LHCN-M2 (cell line): ENCODE data around the gene ZNFX1. TPM values are rescaled to one million over a fixed set of nuclear protein-coding genes. Genes with fewer than 3 reads are reported as not detected.
A peak's percentile ranks its signal among the peaks of the same experiment; 100 is the strongest.

Source experiments
- DNase-seq: peaks from one replicate; pipeline ENCODE4 v3.0.0-alpha.2; 2012; ENCODE audit warnings: low read depth
- total RNA-seq: library from RNA; depleted of rRNA; stranded (reverse); fragments of >200 nt; gene quantifications from 2 replicates; pipeline ENCODE4 v1.2.3, GENCODE V29; 2014; rRNA removed

ZNFX1 gene
- total RNA-seq, 1 experiment from 2014 or later = 55.8 TPM

- DNase-seq = no peak
Measured at GRCh38 chr20:49214571-49214970, 63.3 kb downstream of the ZNFX1 start.

GRCh38 chr20:49210757-49211110 is 67.1 kb downstream of the ZNFX1 start:
- no peak for DNase-seq

GRCh38 chr20:49210101-49210756 is 67.6 kb downstream of the ZNFX1 start:
- peak; percentile 14 for DNase-seq

- DNase-seq = no peak
Measured at GRCh38 chr20:49207076-49207475, 70.8 kb downstream of the ZNFX1 start.

GRCh38 chr20:49203746-49204145 is 74.1 kb downstream of the ZNFX1 start:
- DNase-seq = no peak

- DNase-seq = no peak
Measured at GRCh38 chr20:49203011-49203410, 74.8 kb downstream of the ZNFX1 start.

GRCh38 chr20:49199729-49200293 is 78.0 kb downstream of the ZNFX1 start:
- DNase-seq = no peak

- DNase-seq = peak; percentile 11
Measured at GRCh38 chr20:49192944-49193518, 84.8 kb downstream of the ZNFX1 start.

Other genes starting within 250 kb of the ZNFX1 start
- gene CSE1L, start 231.7 kb downstream of the ZNFX1 start, total RNA-seq = 177 and 201 TPM in 2 replicates
- 58.3 and 64.8 TPM in 2 replicates for gene STAU1, start 89.7 kb downstream of the ZNFX1 start, total RNA-seq
- 40.0 and 43.9 TPM in 2 replicates for gene DDX27, start 58.6 kb downstream of the ZNFX1 start, total RNA-seq
- 0.19 and 0.40 TPM in 2 replicates for gene KCNB1, start 204.6 kb upstream of the ZNFX1 start, total RNA-seq